ENCODE measurements around the gene NMNAT1. TPM values are rescaled to one million over a fixed set of nuclear protein-coding genes. Genes with fewer than 3 reads are reported as not detected.

Gene NMNAT1
- 5.0 and 5.8 TPM in 2 replicates for total RNA-seq

- Mint-ChIP-seq H3K36me3 (ENCODE audit: low read depth) (peaks cover 12% of the 10 kb centered on the region), H3K4me3 (peak within 1 kb of the TSS; percentile 100), H3K27me3 (ENCODE audit: insufficient read depth) (no peaks in the 10 kb centered on the region), H3K9me3 (no peaks in the 10 kb centered on the region), H3K27ac (peak within 1 kb of the TSS; percentile 97), H3K4me1 (ENCODE audit: low read depth) (peaks cover 12% of the 10 kb centered on the region)
- intact Hi-C loops (cut with micrococcal nuclease) = loop anchor here (1.0 to 2.0 kb wide), 10 partner anchors 33 to 532 kb away; partner anchors contain the start of genes CTNNBIP1 and PEX14
- DNase-seq (ENCODE audit: low spot score) = peak; percentile 88
Observed at GRCh38 chr1:9942939-9943788, at the start of gene NMNAT1, which contains the start of gene LZIC. NMNAT1 (plus strand) TSS chr1:9943475; CDS start chr1:9972074, 28,599 bp downstream. LZIC (minus strand) TSS chr1:9943391; CDS start chr1:9936619, 6,772 bp downstream.

GRCh38 chr1:9894115-9894514 lies 49.2 kb upstream of the NMNAT1 start:
- H3K4me3 Mint-ChIP-seq = no peak overlapping the region
- peaks cover 15% of the 10 kb centered on the region for H3K4me1 Mint-ChIP-seq (ENCODE audit: low read depth)
- H3K9me3 Mint-ChIP-seq = no peaks in the 10 kb centered on the region
- no peaks in the 10 kb centered on the region for H3K36me3 Mint-ChIP-seq (ENCODE audit: low read depth)
- H3K27ac Mint-ChIP-seq = peak overlapping the region; percentile 1
- intact Hi-C loops (cut with micrococcal nuclease) = no loop called here
- no peaks in the 10 kb centered on the region for H3K27me3 Mint-ChIP-seq (ENCODE audit: insufficient read depth)
- DNase-seq (ENCODE audit: low spot score) = no peak

GRCh38 chr1:9900142-9901043 lies 42.9 kb upstream of the NMNAT1 start:
- Mint-ChIP-seq H3K36me3 (ENCODE audit: low read depth) (no peaks in the 10 kb centered on the region), H3K27me3 (ENCODE audit: insufficient read depth) (peaks cover 4% of the 10 kb centered on the region)
- intact Hi-C loops (cut with micrococcal nuclease) = no loop called here

GRCh38 chr1:9901148-9902059 lies 41.9 kb upstream of the NMNAT1 start:
- DNase-seq (ENCODE audit: low spot score) = no peak
- no peaks in the 10 kb centered on the region for H3K4me1 Mint-ChIP-seq (ENCODE audit: low read depth)
- H3K27ac Mint-ChIP-seq = no peak overlapping the region
- intact Hi-C loops (cut with micrococcal nuclease) = no loop called here
- H3K36me3 Mint-ChIP-seq (ENCODE audit: low read depth) = no peaks in the 10 kb centered on the region
- no peak overlapping the region for H3K4me3 Mint-ChIP-seq
- no peaks in the 10 kb centered on the region for H3K9me3 Mint-ChIP-seq
- peaks cover 4% of the 10 kb centered on the region for H3K27me3 Mint-ChIP-seq (ENCODE audit: insufficient read depth)

More at GRCh38 chr1:9900142-9901043, 42.9 kb upstream of the NMNAT1 start:
- no peak for DNase-seq (ENCODE audit: low spot score)
- no peak overlapping the region for H3K27ac Mint-ChIP-seq
- H3K4me3 Mint-ChIP-seq = no peak overlapping the region
- H3K9me3 Mint-ChIP-seq = no peaks in the 10 kb centered on the region
- no peaks in the 10 kb centered on the region for H3K4me1 Mint-ChIP-seq (ENCODE audit: low read depth)

- Mint-ChIP-seq H3K36me3 (ENCODE audit: low read depth) (no peaks in the 10 kb centered on the region), H3K4me1 (ENCODE audit: low read depth) (no peaks in the 10 kb centered on the region), H3K4me3 (no peak overlapping the region), H3K27ac (no peak overlapping the region), H3K27me3 (ENCODE audit: insufficient read depth) (peaks cover 7% of the 10 kb centered on the region), H3K9me3 (no peaks in the 10 kb centered on the region)
- intact Hi-C loops (cut with micrococcal nuclease) = no loop called here
- no peak for DNase-seq (ENCODE audit: low spot score)
Observed at GRCh38 chr1:9902060-9902452, 41.2 kb upstream of the NMNAT1 start.

DNA sequence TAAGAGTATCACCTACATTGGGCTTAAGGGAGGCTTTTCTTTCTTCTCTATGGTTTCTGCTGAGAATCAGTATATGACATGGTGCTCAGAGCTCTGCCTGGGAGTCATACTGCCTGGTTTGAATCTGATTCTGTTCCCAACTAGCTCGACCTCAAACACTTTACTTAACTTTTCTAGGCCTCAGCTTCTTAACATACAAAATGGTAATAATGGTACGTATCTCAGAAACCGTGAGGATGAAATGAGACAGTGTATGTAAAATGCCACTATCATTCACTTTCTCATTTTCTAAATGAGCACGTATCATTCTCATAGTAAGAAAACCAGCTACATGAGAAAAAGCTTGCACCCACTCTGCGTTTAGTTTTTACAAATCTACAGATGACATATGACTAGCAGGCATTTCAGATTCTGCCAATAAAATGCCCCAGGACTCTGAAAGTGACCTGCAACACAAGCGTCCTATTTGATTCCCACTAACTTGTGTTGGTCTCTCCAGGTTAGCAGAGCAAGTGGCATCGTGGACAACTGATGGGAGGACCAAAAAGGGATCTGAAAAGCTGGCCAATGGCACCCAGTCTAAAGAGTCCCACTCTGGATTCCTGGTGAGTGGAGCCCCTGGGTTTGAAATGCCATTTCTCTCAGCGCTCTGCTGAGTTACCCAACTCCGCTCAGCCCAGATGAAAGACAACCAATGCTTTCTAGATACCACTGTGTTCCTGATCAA lies 39.3 kb upstream of the NMNAT1 start:
- no peak for DNase-seq (ENCODE audit: low spot score)
- Mint-ChIP-seq H3K4me1 (ENCODE audit: low read depth) (peaks cover 5% of the 10 kb centered on the region), H3K27ac (no peak overlapping the region)

DNA sequence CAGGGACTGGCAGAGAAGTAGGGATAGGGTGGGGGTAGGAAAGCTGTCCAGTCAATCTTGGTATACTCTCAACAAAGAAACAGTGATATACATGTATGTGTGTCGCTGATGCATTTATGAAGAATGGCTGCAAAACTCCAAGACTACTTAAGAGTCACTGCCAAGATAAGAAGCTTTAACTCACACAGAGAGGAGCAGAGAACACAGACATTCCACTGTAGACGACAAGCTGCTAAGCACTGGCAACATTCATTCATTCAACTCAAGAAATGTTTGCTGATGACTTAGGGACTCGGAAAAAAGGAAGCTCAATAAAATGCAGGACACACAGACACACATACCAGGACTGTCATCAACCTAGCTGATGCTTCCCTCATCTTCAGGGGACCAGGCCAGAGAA lies 38.7 kb upstream of the NMNAT1 start:
- intact Hi-C loops (cut with micrococcal nuclease) = no loop called here
- Mint-ChIP-seq H3K9me3 (no peaks in the 10 kb centered on the region), H3K36me3 (ENCODE audit: low read depth) (no peaks in the 10 kb centered on the region), H3K27ac (no peak overlapping the region), H3K4me3 (no peak overlapping the region), H3K27me3 (ENCODE audit: insufficient read depth) (peaks cover 7% of the 10 kb centered on the region), H3K4me1 (ENCODE audit: low read depth) (peaks cover 11% of the 10 kb centered on the region)
- no peak for DNase-seq (ENCODE audit: low spot score)

More for the DNA sequence above, 39.3 kb upstream of the NMNAT1 start:
- intact Hi-C loops (cut with micrococcal nuclease) = no loop called here
- Mint-ChIP-seq H3K4me3 (no peak overlapping the region), H3K36me3 (ENCODE audit: low read depth) (no peaks in the 10 kb centered on the region), H3K27me3 (ENCODE audit: insufficient read depth) (peaks cover 7% of the 10 kb centered on the region), H3K9me3 (no peaks in the 10 kb centered on the region)

DNA sequence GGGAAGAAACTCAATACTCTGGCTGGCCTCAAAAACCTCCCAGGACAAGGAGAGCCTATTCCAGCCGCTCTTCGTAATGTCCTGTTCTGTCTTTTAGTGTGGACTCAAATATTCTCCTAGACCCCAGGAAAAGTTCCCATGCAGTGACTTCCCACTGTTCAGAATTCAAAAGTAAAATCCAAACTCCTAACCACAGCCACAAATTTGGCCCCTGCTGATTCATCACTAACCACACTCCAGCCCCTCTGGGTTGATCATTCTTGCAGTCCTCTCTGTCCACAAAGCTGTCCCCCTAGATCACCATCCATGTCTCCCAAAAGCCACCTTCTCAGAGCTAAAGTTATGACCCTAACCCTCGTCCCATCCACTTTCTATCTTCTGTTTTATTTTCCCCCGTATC lies 38.3 kb upstream of the NMNAT1 start:
- H3K27me3 Mint-ChIP-seq (ENCODE audit: insufficient read depth) = peaks cover 7% of the 10 kb centered on the region
- peaks cover 11% of the 10 kb centered on the region for H3K4me1 Mint-ChIP-seq (ENCODE audit: low read depth)
- no peaks in the 10 kb centered on the region for H3K9me3 Mint-ChIP-seq
- no peak overlapping the region for H3K4me3 Mint-ChIP-seq
- H3K36me3 Mint-ChIP-seq (ENCODE audit: low read depth) = no peaks in the 10 kb centered on the region
- H3K27ac Mint-ChIP-seq = no peak overlapping the region
- no peak for DNase-seq (ENCODE audit: low spot score)
- intact Hi-C loops (cut with micrococcal nuclease) = no loop called here

GRCh38 chr1:9906466-9906865 lies 36.8 kb upstream of the NMNAT1 start:
- Mint-ChIP-seq H3K4me3 (no peak overlapping the region), H3K27ac (no peak overlapping the region), H3K9me3 (no peaks in the 10 kb centered on the region), H3K27me3 (ENCODE audit: insufficient read depth) (peaks cover 7% of the 10 kb centered on the region), H3K4me1 (ENCODE audit: low read depth) (peaks cover 21% of the 10 kb centered on the region), H3K36me3 (ENCODE audit: low read depth) (no peaks in the 10 kb centered on the region)
- no peak for DNase-seq (ENCODE audit: low spot score)
- intact Hi-C loops (cut with micrococcal nuclease) = no loop called here

- Mint-ChIP-seq H3K4me3 (no peak overlapping the region), H3K4me1 (ENCODE audit: low read depth) (peaks cover 27% of the 10 kb centered on the region), H3K36me3 (ENCODE audit: low read depth) (no peaks in the 10 kb centered on the region), H3K27ac (no peak overlapping the region), H3K9me3 (no peaks in the 10 kb centered on the region), H3K27me3 (ENCODE audit: insufficient read depth) (peaks cover 7% of the 10 kb centered on the region)
- intact Hi-C loops (cut with micrococcal nuclease) = no loop called here
- DNase-seq (ENCODE audit: low spot score) = no peak
Observed at GRCh38 chr1:9907441-9907840, 35.8 kb upstream of the NMNAT1 start.

- H3K4me1 Mint-ChIP-seq (ENCODE audit: low read depth) = peaks cover 30% of the 10 kb centered on the region
- DNase-seq (ENCODE audit: low spot score) = no peak
- peaks cover 4% of the 10 kb centered on the region for H3K27me3 Mint-ChIP-seq (ENCODE audit: insufficient read depth)
- peak overlapping the region; percentile 91 for H3K4me3 Mint-ChIP-seq
- intact Hi-C loops (cut with micrococcal nuclease) = no loop called here
- peak overlapping the region; percentile 85 for H3K27ac Mint-ChIP-seq
- H3K9me3 Mint-ChIP-seq = no peaks in the 10 kb centered on the region
- no peaks in the 10 kb centered on the region for H3K36me3 Mint-ChIP-seq (ENCODE audit: low read depth)
Observed at GRCh38 chr1:9908871-9909233, 34.4 kb upstream of the NMNAT1 start.
